GM19099 (cell line): ENCODE results near the gene IL1RL2.

ENCODE experiments used
- POLR2A ChIP-seq: IDR thresholded peaks from 3 replicates; pipeline ENCODE4 v1.6.1; 2011; ENCODE audit warnings: low read depth; ENCODE audit not compliant: insufficient read length; ENCODE audit errors: extremely low read depth

The IL1RL2 gene

GRCh38 chr2:102179788-102180686 lies 6.8 kb upstream of the IL1RL2 start:
- no peak for TF ChIP-seq POLR2A

DNA sequence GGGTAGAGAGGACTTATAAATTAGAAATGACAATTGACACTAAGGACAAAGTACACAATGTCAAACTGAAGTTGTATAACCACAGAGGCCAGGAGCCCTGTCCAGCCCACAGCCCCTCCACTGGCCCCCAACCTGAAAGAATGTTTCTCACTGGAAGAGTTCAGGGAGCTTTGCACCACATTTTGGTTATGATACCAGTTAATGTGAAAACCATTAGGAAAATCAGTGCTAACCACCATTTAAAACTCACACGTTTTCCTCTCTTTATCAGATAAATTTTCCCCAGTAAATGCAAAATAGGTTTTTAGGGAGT lies 6.2 kb upstream of the IL1RL2 start:
- no peak for TF ChIP-seq POLR2A

DNA sequence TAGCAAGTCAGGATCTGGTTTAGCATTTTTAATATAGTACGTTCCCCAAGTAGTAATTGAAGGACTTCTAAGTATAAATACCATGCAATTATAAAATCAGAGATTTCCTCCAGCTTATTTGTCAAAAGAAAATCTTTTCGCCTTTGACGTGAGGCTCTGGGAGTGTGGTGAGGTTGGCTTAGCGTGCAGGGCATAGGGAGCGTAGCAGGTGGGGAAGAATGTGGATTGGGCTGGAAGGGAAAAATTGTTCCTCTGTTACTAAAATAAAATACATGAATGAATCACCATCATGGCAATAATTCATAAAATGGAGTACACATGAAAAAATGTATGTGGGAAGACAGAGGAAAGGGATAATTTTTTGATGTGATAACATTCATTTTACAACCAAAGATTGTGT lies 5.4 kb upstream of the IL1RL2 start:
- TF ChIP-seq POLR2A = no peak

- no peak for TF ChIP-seq POLR2A
Observed at GRCh38 chr2:102181919-102182635, 4.7 kb upstream of the IL1RL2 start.

GRCh38 chr2:102184018-102184417 lies 2.8 kb upstream of the IL1RL2 start:
- no peak for TF ChIP-seq POLR2A

DNA sequence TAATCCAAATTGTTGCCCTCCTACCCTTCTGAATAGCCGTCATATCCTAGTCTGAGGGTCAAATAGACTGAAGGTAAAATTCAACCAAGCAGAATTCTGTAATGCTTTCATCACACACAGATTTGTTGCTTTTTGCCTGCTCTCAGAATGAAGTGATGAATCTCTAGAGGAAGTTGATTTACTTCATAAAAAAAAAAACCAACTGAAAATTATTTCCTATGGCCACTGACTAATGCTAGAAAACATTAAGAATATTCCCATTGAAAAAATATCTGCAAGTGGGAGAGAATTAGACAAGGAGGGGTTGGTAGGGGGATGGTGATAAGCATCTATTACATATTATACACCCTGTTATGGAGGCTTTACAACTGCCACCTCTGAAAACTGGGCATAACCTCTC lies 2.3 kb upstream of the IL1RL2 start:
- no peak for TF ChIP-seq POLR2A

DNA sequence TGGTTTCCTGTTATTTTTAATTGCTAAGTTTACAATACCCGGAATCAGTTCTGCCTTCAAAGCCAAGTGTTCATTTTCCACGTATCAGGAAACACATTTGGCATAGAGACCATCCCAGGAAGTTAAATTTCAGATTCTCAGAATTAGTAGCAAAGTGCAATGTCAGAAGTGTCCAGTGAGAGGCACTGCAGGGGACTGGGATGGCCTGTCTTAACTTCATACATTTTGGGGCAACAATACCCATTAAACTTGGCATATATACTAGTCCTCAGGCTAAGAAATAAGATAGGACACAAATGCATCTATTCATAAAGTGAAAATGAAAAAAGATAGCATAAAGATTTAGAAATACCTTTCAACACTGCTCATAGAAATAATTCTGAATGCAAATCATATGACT lies 1.5 kb upstream of the IL1RL2 start:
- TF ChIP-seq POLR2A = no peak

DNA sequence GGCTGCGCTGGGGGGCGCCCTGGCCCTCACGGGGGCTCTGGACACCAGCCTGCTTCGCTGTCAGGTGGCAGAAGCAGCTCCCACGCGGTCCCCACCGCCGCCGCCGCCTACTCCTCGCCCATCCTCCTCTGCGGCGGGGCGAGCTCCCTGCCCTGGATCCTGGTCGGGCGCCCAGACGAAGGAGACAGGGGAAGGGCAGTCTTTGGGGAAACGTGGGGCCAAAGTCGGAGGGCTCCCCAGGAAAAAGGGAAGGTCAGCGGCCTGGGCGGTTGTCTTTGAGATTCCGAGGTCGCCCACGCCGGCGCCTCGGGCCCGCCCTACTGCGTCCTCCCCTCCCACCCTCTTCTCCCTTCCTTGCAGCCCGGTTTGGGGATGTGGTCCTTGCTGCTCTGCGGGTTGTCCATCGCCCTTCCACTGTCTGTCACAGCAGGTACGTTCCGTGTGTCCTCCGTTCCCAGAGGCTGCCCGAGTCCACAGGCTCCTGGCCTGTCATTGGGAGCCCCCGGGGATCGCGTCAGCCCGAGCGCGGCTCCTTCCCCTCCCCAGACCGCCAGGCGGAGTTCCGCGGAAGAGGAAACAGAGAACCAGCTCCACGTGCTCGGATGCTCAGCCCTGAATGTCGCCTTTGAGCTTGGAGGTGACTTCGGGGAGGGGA lies 800 bp downstream of the IL1RL2 start:
- TF ChIP-seq POLR2A = no peak

DNA sequence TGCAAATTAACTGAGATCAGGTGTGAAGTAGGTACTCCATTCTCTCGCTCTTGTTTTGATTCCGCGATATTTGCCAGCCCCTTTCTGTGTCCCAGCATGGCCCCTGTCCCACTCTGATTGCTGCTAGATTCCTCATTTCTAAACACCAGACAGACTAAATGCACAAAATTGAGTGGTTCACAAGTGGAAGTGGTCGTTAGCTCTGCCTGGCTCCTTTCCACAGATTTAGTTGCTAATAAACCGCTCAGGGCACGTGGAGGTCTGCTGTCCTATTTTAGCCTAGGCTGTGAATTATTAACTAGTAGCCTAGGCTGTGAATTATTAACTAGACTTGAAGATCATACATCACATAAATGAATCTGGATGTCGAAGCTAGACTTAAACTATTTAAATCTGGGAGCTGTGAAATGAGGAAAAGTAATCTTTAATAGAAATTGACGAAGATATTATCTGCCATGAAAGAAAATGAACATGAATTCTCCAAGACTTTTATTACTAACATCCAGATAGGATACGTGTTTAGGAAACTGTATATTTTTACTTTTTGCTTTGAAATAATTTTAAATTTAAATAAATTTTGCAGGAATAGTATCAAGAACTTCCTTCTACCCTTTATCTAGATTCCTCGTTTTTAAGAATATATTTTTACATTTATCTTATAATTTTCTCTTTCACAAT lies 3.7 kb downstream of the IL1RL2 start:
- TF ChIP-seq POLR2A = no peak

GRCh38 chr2:102191501-102191900 lies 4.7 kb downstream of the IL1RL2 start:
- no peak for TF ChIP-seq POLR2A

DNA sequence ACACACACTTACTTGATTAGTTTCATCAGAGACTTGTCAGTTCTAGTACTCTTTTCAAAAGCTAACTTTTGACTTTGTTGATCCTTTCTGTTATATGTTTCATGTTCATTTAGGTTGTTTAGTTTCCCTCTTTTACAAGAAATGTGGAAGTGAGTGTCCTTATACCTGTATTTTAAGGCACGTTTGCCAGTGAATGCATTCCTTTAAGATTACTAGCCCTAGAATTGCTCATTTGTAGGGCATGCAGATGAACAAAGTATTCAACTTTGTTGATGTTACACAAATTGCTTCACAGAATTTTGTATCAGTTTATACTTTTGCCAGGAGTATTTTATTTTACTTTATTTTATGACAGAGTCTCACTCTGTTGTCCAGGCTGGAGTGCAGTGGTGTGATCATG lies 6.3 kb downstream of the IL1RL2 start:
- TF ChIP-seq POLR2A = no peak

GRCh38 chr2:102194609-102195268 lies 7.9 kb downstream of the IL1RL2 start:
- no peak for TF ChIP-seq POLR2A

DNA sequence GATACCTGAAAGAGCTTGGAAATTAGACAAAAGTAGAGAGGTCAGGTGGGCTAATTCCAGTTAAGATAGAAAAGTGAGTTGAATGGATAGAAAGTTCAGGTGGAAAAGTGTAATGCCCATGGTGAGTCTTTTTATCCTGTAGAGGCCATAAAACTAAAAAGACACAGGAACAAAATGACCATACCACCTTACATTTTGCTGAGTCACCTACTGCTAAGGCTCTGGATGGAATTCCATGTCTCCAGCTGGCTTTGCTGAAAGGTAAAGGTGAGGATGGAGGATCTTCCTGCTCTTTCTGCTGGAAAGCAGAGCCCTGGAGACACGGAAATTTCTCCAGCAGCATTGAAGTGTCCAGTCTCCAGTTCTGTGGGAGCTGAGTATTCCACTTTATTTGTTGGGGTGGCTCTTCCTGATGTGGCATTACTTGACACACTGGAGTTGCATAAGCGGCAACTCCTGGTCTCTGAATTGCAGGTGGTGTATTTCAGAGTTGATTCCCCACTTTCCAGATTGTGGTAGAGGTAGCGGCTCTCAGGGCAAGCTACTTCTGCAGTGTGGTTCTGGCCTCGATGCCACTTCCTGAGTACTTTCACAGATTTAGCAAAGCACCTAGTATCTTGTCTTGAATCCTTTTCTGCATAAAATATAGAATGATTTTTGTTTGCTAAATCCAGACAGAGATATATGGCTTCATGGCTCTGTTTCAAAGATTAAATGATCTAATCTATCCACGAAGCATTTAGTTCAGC lies 10.7 kb downstream of the IL1RL2 start:
- TF ChIP-seq POLR2A = no peak

- TF ChIP-seq POLR2A = no peak
Observed at GRCh38 chr2:102200539-102200938, 13.7 kb downstream of the IL1RL2 start.
